HepG2 (cell line): ENCODE measurements around the gene FOXR1. TPM values are rescaled to one million over a fixed set of nuclear protein-coding genes. Genes with fewer than 3 reads are reported as not detected.
A peak's percentile ranks its signal among the peaks of the same experiment; 100 is the strongest.

Experiments
- AKNA ChIP-seq: sonication (generic); formaldehyde crosslinking; IDR thresholded peaks from 2 replicates; pipeline ENCODE4 v1.4.0; 2020; ENCODE audit warnings: missing genetic modification reagents, borderline replicate concordance
- BCL6 ChIP-seq: IDR thresholded peaks from 2 replicates; pipeline ENCODE4 v1.6.1; 2016; ENCODE audit warnings: missing genetic modification reagents, missing compliant biosample characterization
- CREM ChIP-seq, 2 experiments: sonication (generic) in 1 of 2; formaldehyde crosslinking in 1 of 2; IDR thresholded peaks; 2 replicates each; pipeline versions ENCODE4 v1.4.0 to v1.6.1; 2016 to 2020; ENCODE audit warnings: antibody characterized with exemption in 1 of 2, mild to moderate bottlenecking in 1 of 2, missing genetic modification reagents in 1 of 2
- GABPB1 ChIP-seq: IDR thresholded peaks from 2 replicates; pipeline ENCODE4 v1.6.1; 2016; ENCODE audit warnings: mild to moderate bottlenecking, missing genetic modification reagents, moderate library complexity, missing compliant biosample characterization
- HBP1 ChIP-seq: IDR thresholded peaks from 2 replicates; pipeline ENCODE4 v1.6.1; 2016; ENCODE audit warnings: low read depth, control low read depth
- HNRNPK ChIP-seq: fragments of 200-400 bp; formaldehyde crosslinking; IDR thresholded peaks from 2 replicates; pipeline ENCODE4 v1.6.1; 2018; ENCODE audit warnings: low read length, low read depth, moderate library complexity, mild to moderate bottlenecking; ENCODE audit not compliant: poor library complexity, severe bottlenecking
- MEIS1 ChIP-seq: sonication (generic); formaldehyde crosslinking; IDR thresholded peaks from 2 replicates; pipeline ENCODE4 v1.9.0; 2021; ENCODE audit warnings: mild to moderate bottlenecking, missing genetic modification reagents, moderate library complexity, borderline replicate concordance
- MTA3 ChIP-seq: sonication (generic); formaldehyde crosslinking; IDR thresholded peaks from 2 replicates; pipeline ENCODE4 v1.4.0; 2020; ENCODE audit warnings: missing genetic modification reagents
- PHF20 ChIP-seq: sonication (generic); formaldehyde crosslinking; IDR thresholded peaks from 2 replicates; pipeline ENCODE4 v1.5.0; 2020; ENCODE audit warnings: mild to moderate bottlenecking, missing genetic modification reagents
- PHF8 ChIP-seq: sonication (generic); formaldehyde crosslinking; IDR thresholded peaks from 2 replicates; pipeline ENCODE4 v1.5.0; 2020; ENCODE audit warnings: missing genetic modification reagents
- TSC22D2 ChIP-seq: sonication (generic); formaldehyde crosslinking; IDR thresholded peaks from 2 replicates; pipeline ENCODE4 v1.5.1; 2020; ENCODE audit warnings: missing genetic modification reagents, mild to moderate bottlenecking, borderline replicate concordance
- ZFAT ChIP-seq: sonication (generic); formaldehyde crosslinking; conservative IDR thresholded peaks from 2 replicates; pipeline ENCODE4 v1.8.1; 2023; ENCODE audit warnings: missing genetic modification reagents, inconsistent platforms
- ZNF30 ChIP-seq: sonication (generic); formaldehyde crosslinking; IDR thresholded peaks from 2 replicates; pipeline ENCODE4 v1.5.0; 2020; ENCODE audit warnings: mild to moderate bottlenecking, missing genetic modification reagents
- ZNF431 ChIP-seq: sonication (generic); formaldehyde crosslinking; IDR thresholded peaks from 2 replicates; pipeline ENCODE4 v1.9.0; 2022; ENCODE audit warnings: missing genetic modification reagents, low read depth, mild to moderate bottlenecking, borderline replicate concordance
- ZNF460 ChIP-seq: sonication (generic); formaldehyde crosslinking; IDR thresholded peaks from 2 replicates; pipeline ENCODE4 v1.5.1; 2020; ENCODE audit warnings: missing genetic modification reagents, mild to moderate bottlenecking, borderline replicate concordance
- ZNF652 ChIP-seq: IDR thresholded peaks from 2 replicates; pipeline ENCODE4 v1.6.1; 2016; ENCODE audit warnings: low read depth, borderline replicate concordance
- ZNF713 ChIP-seq: sonication (generic); formaldehyde crosslinking; IDR thresholded peaks from 2 replicates; pipeline ENCODE4 v1.4.0; 2020; ENCODE audit warnings: mild to moderate bottlenecking, missing genetic modification reagents
- ZNF780A ChIP-seq: sonication (generic); formaldehyde crosslinking; IDR thresholded peaks from 2 replicates; pipeline ENCODE4 v1.8.0; 2022; ENCODE audit warnings: mild to moderate bottlenecking, missing genetic modification reagents, moderate library complexity
- ZSCAN20 ChIP-seq: sonication (generic); formaldehyde crosslinking; IDR thresholded peaks from 2 replicates; pipeline ENCODE4 v1.4.0; 2020; ENCODE audit warnings: missing genetic modification reagents, mild to moderate bottlenecking, borderline replicate concordance
- polyA plus RNA-seq, 8 experiments: library from polyadenylated mRNA; depleted of rRNA in 3 of 8; stranded (reverse) in 7 of 8; unstranded in 1 of 8; fragments of >200 nt; fragmentation: Illumina TruSeq in 4 of 8; extraction: Trizol in 4 of 8; gene quantifications; 2 replicates each; pipeline versions ENCODE4 v1.2.1 to v1.2.3, GENCODE V29; 2011 to 2016; ENCODE audit warnings: low read depth in 4 of 8, missing spikeins in 1 of 8, mixed read lengths in 1 of 8; ENCODE audit not compliant: insufficient read depth in 1 of 8
- total RNA-seq, 5 experiments: library from RNA; depleted of rRNA; stranded (reverse); fragments of >200 nt; fragmentation: Illumina TruSeq; extraction: Trizol; gene quantifications; 2 replicates each; pipeline ENCODE4 v1.2.3, GENCODE V29; 2016; ENCODE audit warnings: low read depth in 1 of 5
- TF ChIP-seq, protein P1 (sequence below): sonication (generic); formaldehyde crosslinking; IDR thresholded peaks from 2 replicates; pipeline ENCODE4 v1.4.0; 2020; ENCODE audit warnings: mild to moderate bottlenecking, missing genetic modification reagents
- TF ChIP-seq, protein P2 (sequence below): IDR thresholded peaks from 2 replicates; pipeline ENCODE4 v1.6.1; 2018; ENCODE audit warnings: missing genetic modification reagents

Gene FOXR1
- total and polyA plus RNA-seq, 2 of the 13 experiments (the other 11 are each of a cell fraction or from before 2014, with no cell fraction given): not detected

GRCh38 chr11:119029340-119030028, 57.9 kb downstream of the FOXR1 start (continued):
- TF ChIP-seq TSC22D2 (CRISPR knock-in tag) (peak; percentile 26; the same call in 1 of the 2 replicates), ZFAT (no peak), MEIS1 (peak; percentile 29; the same call in 1 of the 2 replicates), GABPB1 (CRISPR knock-in tag) (no peak), ZNF30 (CRISPR knock-in tag) (no peak), PHF20 (CRISPR knock-in tag) (no peak), ZNF460 (CRISPR knock-in tag) (no peak), MTA3 (CRISPR knock-in tag) (no peak), ZNF713 (CRISPR knock-in tag) (no peak), PHF8 (CRISPR knock-in tag) (no peak; the same call in 1 of the 2 replicates), HNRNPK (no peak), ZNF431 (CRISPR knock-in tag) (no peak), BCL6 (CRISPR knock-in tag) (no peak), ZSCAN20 (CRISPR knock-in tag) (no peak), AKNA (CRISPR knock-in tag) (no peak), CREM (IDR thresholded peaks at IDR 0.05) (peak; percentile 50; the same call in 1 of the 2 replicates), CREM (CRISPR knock-in tag; IDR thresholded peaks at IDR 0.05) (no peak), ZNF652 (CRISPR knock-in tag) (no peak), HBP1 (CRISPR knock-in tag) (peak; percentile 41; the same call in 1 of the 2 replicates), ZNF780A (CRISPR knock-in tag) (no peak)
- TF ChIP-seq, protein P1, sequence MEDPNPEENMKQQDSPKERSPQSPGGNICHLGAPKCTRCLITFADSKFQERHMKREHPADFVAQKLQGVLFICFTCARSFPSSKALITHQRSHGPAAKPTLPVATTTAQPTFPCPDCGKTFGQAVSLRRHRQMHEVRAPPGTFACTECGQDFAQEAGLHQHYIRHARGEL: no peak
- TF ChIP-seq, protein P2, sequence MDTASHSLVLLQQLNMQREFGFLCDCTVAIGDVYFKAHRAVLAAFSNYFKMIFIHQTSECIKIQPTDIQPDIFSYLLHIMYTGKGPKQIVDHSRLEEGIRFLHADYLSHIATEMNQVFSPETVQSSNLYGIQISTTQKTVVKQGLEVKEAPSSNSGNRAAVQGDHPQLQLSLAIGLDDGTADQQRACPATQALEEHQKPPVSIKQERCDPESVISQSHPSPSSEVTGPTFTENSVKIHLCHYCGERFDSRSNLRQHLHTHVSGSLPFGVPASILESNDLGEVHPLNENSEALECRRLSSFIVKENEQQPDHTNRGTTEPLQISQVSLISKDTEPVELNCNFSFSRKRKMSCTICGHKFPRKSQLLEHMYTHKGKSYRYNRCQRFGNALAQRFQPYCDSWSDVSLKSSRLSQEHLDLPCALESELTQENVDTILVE (CRISPR knock-in tag): no peak
